Natural killer cell (primary cell): ENCODE data around the gene ACSS3. TPM values are rescaled to one million over a fixed set of nuclear protein-coding genes. Genes with fewer than 3 reads are reported as not detected.

Experiments used
- ATAC-seq, 3 donors: fragments of 150-1000 bp in 2 of 3; fragments of 200-7000 bp in 1 of 3; cut with Tn5 transposase; 1 replicate in 1 of 3; 2 replicates in 2 of 3; pipeline ENCODE4 v1.10.0; 2021; ENCODE audit warnings: mild to moderate bottlenecking in 2 of 3, moderate library complexity in 2 of 3
- DNase-seq, 2 donors: peaks; one replicate each; pipeline versions ENCODE4 v3.0.0 to v3.0.0-alpha.2; 2013 to 2021; ENCODE audit warnings: mixed read lengths in 1 of 2
- H3K27ac ChIP-seq: one replicate; pipeline ENCODE4 v1.5.1; 2013; ENCODE audit warnings: mild to moderate bottlenecking, low read length
- H3K27me3 ChIP-seq: one replicate; pipeline ENCODE4 v1.6.1; 2013; ENCODE audit warnings: low read length; ENCODE audit not compliant: control insufficient read depth, insufficient read depth
- H3K36me3 ChIP-seq: one replicate; pipeline ENCODE4 v1.6.1; 2013; ENCODE audit warnings: low read length; ENCODE audit not compliant: control insufficient read depth, insufficient read depth
- H3K4me1 ChIP-seq: one replicate; pipeline ENCODE4 v1.6.1; 2013; ENCODE audit warnings: low read length; ENCODE audit not compliant: control insufficient read depth, insufficient read depth
- H3K4me3 ChIP-seq: one replicate; pipeline ENCODE4 v1.5.1; 2013; ENCODE audit warnings: low read length
- H3K9me3 ChIP-seq: one replicate; pipeline ENCODE4 v1.6.1; 2013; ENCODE audit warnings: low read length; ENCODE audit not compliant: control insufficient read depth, insufficient read depth
- H3K27ac Mint-ChIP-seq, 2 donors: one replicate each; pipeline ENCODE4 v1.8.0; 2022; ENCODE audit warnings: mild to moderate bottlenecking in 2 of 2, mixed read lengths in 2 of 2, moderate library complexity in 1 of 2
- H3K27me3 Mint-ChIP-seq, 2 donors: one replicate each; pipeline ENCODE4 v1.8.0; 2022; ENCODE audit warnings: low read depth in 2 of 2, mixed read lengths in 2 of 2
- H3K36me3 Mint-ChIP-seq: one replicate; pipeline ENCODE4 v1.8.0; 2022; ENCODE audit warnings: mixed read lengths
- H3K4me1 Mint-ChIP-seq, 2 donors: one replicate each; pipeline ENCODE4 v1.8.0; 2022; ENCODE audit warnings: mixed read lengths in 2 of 2
- H3K4me3 Mint-ChIP-seq: one replicate; pipeline ENCODE4 v1.8.0; 2022; ENCODE audit warnings: mild to moderate bottlenecking, moderate library complexity, mixed read lengths
- H3K9me3 Mint-ChIP-seq, 2 donors: one replicate each; pipeline ENCODE4 v1.8.0; 2022; ENCODE audit warnings: mixed read lengths in 2 of 2
- CTCF ChIP-seq: fragments of 200-600 bp; IDR thresholded peaks from one replicate; pipeline ENCODE4 v1.8.0; 2022; ENCODE audit warnings: antibody characterized with exemption
- WGBS: methylation state at CpG from one replicate; pipeline ENCODE4 v1.1.7; 2013; ENCODE audit warnings: missing lambda C conversion rate; ENCODE audit not compliant: insufficient coverage; 5-methylcytosine and 5-hydroxymethylcytosine counted together
- intact Hi-C: fragments of 100-400 bp; cut with micrococcal nuclease; formaldehyde crosslinking; loops from one replicate; pipeline ENCODE4 v1.14.2; 2022
- total RNA-seq, 4 donors: library from RNA; stranded (reverse); fragments of 120-200 nt in 1 of 4; gene quantifications; one replicate each; pipeline versions ENCODE4 v1.2.3 to v1.2.4, GENCODE V29; 2013 to 2022

The ACSS3 gene
- total RNA-seq, 3 donors from 2014 or later (not counting 1 experiment from before 2014, with no cell fraction given) = 2.9 TPM; not detected in 2

- Histone ChIP-seq H3K27me3 (no peaks in the 10 kb centered on the region), H3K4me1 (no peaks in the 10 kb centered on the region), H3K27ac (no peak overlapping the region), H3K9me3 (peaks cover 2% of the 10 kb centered on the region), H3K36me3 (no peaks in the 10 kb centered on the region), H3K4me3 (no peak overlapping the region)
- WGBS = 50% methylated on average over 2 of the region's 2 CpGs
- no peak for TF ChIP-seq CTCF
- H3K9me3 Mint-ChIP-seq = peaks cover 18 to 19% of the 10 kb centered on the region in 2 donors
- H3K27ac Mint-ChIP-seq = no peak overlapping the region
- H3K4me1 Mint-ChIP-seq = no peaks in the 10 kb centered on the region
- ATAC-seq = no peak
- no peaks in the 10 kb centered on the region for H3K36me3 Mint-ChIP-seq
- intact Hi-C loops = no loop called here
- DNase-seq = no peak
- no peak overlapping the region for H3K4me3 Mint-ChIP-seq
- no peaks in the 10 kb centered on the region for H3K27me3 Mint-ChIP-seq
Observed at GRCh38 chr12:81120961-81121360, 43.1 kb downstream of the ACSS3 start.

DNA sequence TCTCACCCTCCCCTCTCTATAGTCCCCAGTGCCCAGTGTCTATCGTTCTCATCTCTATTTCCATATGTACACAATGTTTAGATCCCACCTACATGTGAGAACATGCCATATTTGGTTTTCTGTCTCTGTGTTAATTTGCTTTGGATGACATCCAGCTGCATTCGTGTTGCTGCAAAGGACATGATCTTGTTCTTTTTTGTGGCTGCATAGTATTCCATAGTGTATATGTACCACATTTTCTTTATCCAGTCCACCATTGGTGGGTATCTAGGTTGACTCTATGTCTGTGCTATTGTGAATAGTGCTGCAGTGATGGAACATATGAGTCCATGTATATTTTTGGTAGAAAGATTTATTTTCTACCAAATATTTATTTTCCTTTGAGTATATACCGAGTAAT is 45.7 kb downstream of the ACSS3 start:
- Histone ChIP-seq H3K27me3 (no peaks in the 10 kb centered on the region), H3K27ac (no peak overlapping the region), H3K36me3 (no peaks in the 10 kb centered on the region), H3K4me1 (no peaks in the 10 kb centered on the region), H3K9me3 (peaks cover 2% of the 10 kb centered on the region), H3K4me3 (no peak overlapping the region)
- Mint-ChIP-seq H3K4me1 (no peaks in the 10 kb centered on the region), H3K9me3 (peaks cover 10 to 13% of the 10 kb centered on the region in 2 donors), H3K27me3 (no peaks in the 10 kb centered on the region), H3K4me3 (no peak overlapping the region), H3K36me3 (no peaks in the 10 kb centered on the region), H3K27ac (no peak overlapping the region)
- ATAC-seq (no peak), DNase-seq (no peak)
- intact Hi-C loops = no loop called here
- TF ChIP-seq CTCF = no peak
- no CpG with 5 or more reads among the region's 3 CpGs for WGBS

- TF ChIP-seq CTCF = no peak
- no peak for DNase-seq
- intact Hi-C loops = no loop called here
Observed at GRCh38 chr12:81125691-81126090, 47.8 kb downstream of the ACSS3 start.

GRCh38 chr12:81128930-81129554 is 51.2 kb downstream of the ACSS3 start:
- DNase-seq = no peak
- TF ChIP-seq CTCF = no peak
- no peaks in the 10 kb centered on the region for H3K27me3 ChIP-seq
- H3K36me3 Mint-ChIP-seq = no peaks in the 10 kb centered on the region
- no peaks in the 10 kb centered on the region for H3K4me1 Mint-ChIP-seq
- H3K36me3 ChIP-seq = no peaks in the 10 kb centered on the region
- H3K4me1 ChIP-seq = no peaks in the 10 kb centered on the region
- 11% methylated on average over 2 of the region's 2 CpGs for WGBS
- H3K4me3 Mint-ChIP-seq = no peak overlapping the region
- H3K9me3 Mint-ChIP-seq = peaks cover 11 to 12% of the 10 kb centered on the region in 2 donors
- ATAC-seq = no peak
- no peaks in the 10 kb centered on the region for H3K27me3 Mint-ChIP-seq
- intact Hi-C loops = no loop called here
- no peak overlapping the region for H3K27ac ChIP-seq
- peaks cover 2% of the 10 kb centered on the region for H3K9me3 ChIP-seq
- H3K4me3 ChIP-seq = no peak overlapping the region
- H3K27ac Mint-ChIP-seq = no peak overlapping the region

More at GRCh38 chr12:81125691-81126090, 47.8 kb downstream of the ACSS3 start:
- Mint-ChIP-seq H3K27ac (no peak overlapping the region), H3K4me1 (no peaks in the 10 kb centered on the region), H3K27me3 (no peaks in the 10 kb centered on the region), H3K36me3 (no peaks in the 10 kb centered on the region), H3K4me3 (no peak overlapping the region), H3K9me3 (peaks cover 5 to 10% of the 10 kb centered on the region in 2 donors)
- H3K4me1 ChIP-seq = no peaks in the 10 kb centered on the region
- no peak for ATAC-seq
- 89% methylated on average over 6 of the region's 8 CpGs for WGBS
- no peaks in the 10 kb centered on the region for H3K27me3 ChIP-seq
- no peak overlapping the region for H3K4me3 ChIP-seq
- H3K36me3 ChIP-seq = no peaks in the 10 kb centered on the region
- H3K27ac ChIP-seq = no peak overlapping the region
- H3K9me3 ChIP-seq = peaks cover 2% of the 10 kb centered on the region
